ENCODE results near the gene CLCN7. TPM values are rescaled to one million over a fixed set of nuclear protein-coding genes. Genes with fewer than 3 reads are reported as not detected.

Gene CLCN7
- polyA plus RNA-seq, 1 experiment, result 15.7 TPM

- Histone ChIP-seq H3K27ac (ENCODE audit: low read depth, low read length) (no peak overlapping the region), H3K4me3 (ENCODE audit: low read depth, low read length) (peak overlapping the region; percentile 67), H3K9me3 (ENCODE audit: control insufficient read depth, insufficient read depth, low read length) (no peaks in the 10 kb centered on the region), H3K27me3 (ENCODE audit: control insufficient read depth, insufficient read depth, low read length) (no peaks in the 10 kb centered on the region)
- CTCF ChIA-PET, result no interaction called here
- peak; percentile 62 for DNase-seq (ENCODE audit: low read depth, low spot score)
- TF ChIP-seq CTCF (IDR thresholded peaks at IDR 0.05; ENCODE audit: low read depth, low read length), result no peak
- POLR2A ChIA-PET, result interaction anchor here (0.5 to 1.0 kb wide), 3 partner anchors 12 to 61 kb away, joined by 3 to 5 read pairs (median 5); partner anchors contain the start of gene UQCC4
Measured at GRCh38 chr16:1408171-1408837, 66.5 kb downstream of the CLCN7 start.

- Histone ChIP-seq H3K27me3 (ENCODE audit: control insufficient read depth, insufficient read depth, low read length) (no peaks in the 10 kb centered on the region), H3K4me3 (ENCODE audit: low read depth, low read length) (peak overlapping the region; percentile 32), H3K9me3 (ENCODE audit: control insufficient read depth, insufficient read depth, low read length) (no peaks in the 10 kb centered on the region), H3K27ac (ENCODE audit: low read depth, low read length) (peak overlapping the region; percentile 39)
- CTCF ChIA-PET, result no interaction called here
- TF ChIP-seq CTCF (IDR thresholded peaks at IDR 0.05; ENCODE audit: low read depth, low read length), result no peak
- DNase-seq (ENCODE audit: low read depth, low spot score), result no peak
- POLR2A ChIA-PET, result interaction anchor here (0.6 to 1.0 kb wide), 2 partner anchors 13 to 24 kb away, joined by 5 read pairs; partner anchors contain the start of gene UQCC4
Measured at GRCh38 chr16:1407753-1408152, 67.1 kb downstream of the CLCN7 start.

GRCh38 chr16:1403733-1404132 lies 71.1 kb downstream of the CLCN7 start:
- H3K27ac ChIP-seq (ENCODE audit: low read depth, low read length), result no peak overlapping the region
- ChIA-PET POLR2A (no interaction called here), CTCF (no interaction called here)
- H3K27me3 ChIP-seq (ENCODE audit: control insufficient read depth, insufficient read depth, low read length), result no peaks in the 10 kb centered on the region
- no peak for DNase-seq (ENCODE audit: low read depth, low spot score)
- H3K4me3 ChIP-seq (ENCODE audit: low read depth, low read length), result no peak overlapping the region
- TF ChIP-seq CTCF (IDR thresholded peaks at IDR 0.05; ENCODE audit: low read depth, low read length), result no peak
- no peaks in the 10 kb centered on the region; the same call in 1 of the 2 replicates for H3K9me3 ChIP-seq (ENCODE audit: control insufficient read depth, insufficient read depth, low read length)

GRCh38 chr16:1403036-1403435 lies 71.8 kb downstream of the CLCN7 start:
- ChIA-PET CTCF (no interaction called here), POLR2A (no interaction called here)
- H3K9me3 ChIP-seq (ENCODE audit: control insufficient read depth, insufficient read depth, low read length), result no peaks in the 10 kb centered on the region; the same call in 1 of the 2 replicates
- H3K27me3 ChIP-seq (ENCODE audit: control insufficient read depth, insufficient read depth, low read length), result no peaks in the 10 kb centered on the region
- no peak for TF ChIP-seq CTCF (IDR thresholded peaks at IDR 0.05; ENCODE audit: low read depth, low read length)
- DNase-seq (ENCODE audit: low read depth, low spot score), result no peak
- no peak overlapping the region for H3K27ac ChIP-seq (ENCODE audit: low read depth, low read length)
- no peak overlapping the region for H3K4me3 ChIP-seq (ENCODE audit: low read depth, low read length)

- Histone ChIP-seq H3K4me3 (ENCODE audit: low read depth, low read length) (no peak overlapping the region), H3K9me3 (ENCODE audit: control insufficient read depth, insufficient read depth, low read length) (no peaks in the 10 kb centered on the region; the same call in 1 of the 2 replicates), H3K27me3 (ENCODE audit: control insufficient read depth, insufficient read depth, low read length) (no peaks in the 10 kb centered on the region), H3K27ac (ENCODE audit: low read depth, low read length) (no peak overlapping the region)
- no peak for DNase-seq (ENCODE audit: low read depth, low spot score)
- ChIA-PET CTCF (no interaction called here), POLR2A (interaction anchor here (0.6 kb wide), 1 partner anchor 79 kb away, joined by 4 read pairs; no protein-coding TSS in a partner anchor)
- no peak for TF ChIP-seq CTCF (IDR thresholded peaks at IDR 0.05; ENCODE audit: low read depth, low read length)
Measured at GRCh38 chr16:1401758-1402154, 73.1 kb downstream of the CLCN7 start.

All from AG04450 (cell line).